DLD1 (cell line): ENCODE data around the gene MTR.

ENCODE experiments used
- in situ Hi-C: cut with HindIII; loops from 2 replicates; pipeline ENCODE4 v1.10.0; 2017; ENCODE audit warnings: low sequenced_read_pairs

MTR gene

GRCh38 chr1:236774926-236775325 lies 20.2 kb upstream of the MTR start:
- in situ Hi-C loops = no loop called here

- in situ Hi-C loops = no loop called here
These were observed 15.8 kb upstream of the MTR start for GRCh38 chr1:236779312-236779711.

GRCh38 chr1:236785477-236785876 lies 9.6 kb upstream of the MTR start:
- in situ Hi-C loops = no loop called here

- in situ Hi-C loops = no loop called here
These were observed 8.6 kb upstream of the MTR start for GRCh38 chr1:236786453-236786852.

GRCh38 chr1:236794585-236795034 lies 482 bp upstream of the MTR start:
- in situ Hi-C loops = no loop called here

GRCh38 chr1:236795757-236796667 lies 920 bp downstream of the MTR start:
- in situ Hi-C loops = no loop called here

GRCh38 chr1:236799001-236799400 lies 3.9 kb downstream of the MTR start:
- in situ Hi-C loops = no loop called here

GRCh38 chr1:236800002-236800620 lies 5.0 kb downstream of the MTR start:
- in situ Hi-C loops = no loop called here

- in situ Hi-C loops = no loop called here
These were observed 5.5 kb downstream of the MTR start for GRCh38 chr1:236800623-236801022.

- in situ Hi-C loops = no loop called here
These were observed 7.2 kb downstream of the MTR start for GRCh38 chr1:236802264-236802663.

GRCh38 chr1:236806634-236807033 lies 11.5 kb downstream of the MTR start:
- in situ Hi-C loops = no loop called here

- in situ Hi-C loops = no loop called here
These were observed 12.9 kb downstream of the MTR start for GRCh38 chr1:236808005-236808404.

- in situ Hi-C loops = no loop called here
These were observed 13.6 kb downstream of the MTR start for GRCh38 chr1:236808564-236809130.

- in situ Hi-C loops = no loop called here
These were observed 14.1 kb downstream of the MTR start for GRCh38 chr1:236809148-236809547.

GRCh38 chr1:236810018-236810417 lies 14.9 kb downstream of the MTR start:
- in situ Hi-C loops = no loop called here

- in situ Hi-C loops = no loop called here
These were observed 17.4 kb downstream of the MTR start for GRCh38 chr1:236812334-236813030.

- in situ Hi-C loops = no loop called here
These were observed 20.8 kb downstream of the MTR start for GRCh38 chr1:236815941-236816340.

- in situ Hi-C loops = no loop called here
These were observed 24.8 kb downstream of the MTR start for GRCh38 chr1:236819856-236820255.

- in situ Hi-C loops = no loop called here
These were observed 26.1 kb downstream of the MTR start for GRCh38 chr1:236821091-236821627.

GRCh38 chr1:236823559-236823958 lies 28.5 kb downstream of the MTR start:
- in situ Hi-C loops = no loop called here

- in situ Hi-C loops = no loop called here
These were observed 34.0 kb downstream of the MTR start for GRCh38 chr1:236829085-236829484.
